DOHH2 (cell line): Measurements from ENCODE around the gene LAMA2.

Experiments
- CTCF ChIP-seq: fragments of 200-600 bp; sonication (generic); IDR thresholded peaks from one replicate; pipeline ENCODE4 v1.5.1; 2014; ENCODE audit warnings: antibody characterized with exemption, mild to moderate bottlenecking, low read depth, low read length; ENCODE audit not compliant: poor library complexity, severe bottlenecking
- EZH2phosphoT487 ChIP-seq: fragments of 200-600 bp; sonication (generic); IDR thresholded peaks from 2 replicates; pipeline ENCODE4 v1.6.1; 2017; ENCODE audit warnings: borderline replicate concordance, mild to moderate bottlenecking, antibody characterized with exemption, low read length, moderate library complexity, mixed read lengths

- TF ChIP-seq CTCF (no peak), EZH2phosphoT487 (no peak)
These were observed 477.1 kb downstream of the LAMA2 start for GRCh38 chr6:129359811-129360681.
